ENCODE data around the gene ARAP2.

ARAP2 gene

DNA sequence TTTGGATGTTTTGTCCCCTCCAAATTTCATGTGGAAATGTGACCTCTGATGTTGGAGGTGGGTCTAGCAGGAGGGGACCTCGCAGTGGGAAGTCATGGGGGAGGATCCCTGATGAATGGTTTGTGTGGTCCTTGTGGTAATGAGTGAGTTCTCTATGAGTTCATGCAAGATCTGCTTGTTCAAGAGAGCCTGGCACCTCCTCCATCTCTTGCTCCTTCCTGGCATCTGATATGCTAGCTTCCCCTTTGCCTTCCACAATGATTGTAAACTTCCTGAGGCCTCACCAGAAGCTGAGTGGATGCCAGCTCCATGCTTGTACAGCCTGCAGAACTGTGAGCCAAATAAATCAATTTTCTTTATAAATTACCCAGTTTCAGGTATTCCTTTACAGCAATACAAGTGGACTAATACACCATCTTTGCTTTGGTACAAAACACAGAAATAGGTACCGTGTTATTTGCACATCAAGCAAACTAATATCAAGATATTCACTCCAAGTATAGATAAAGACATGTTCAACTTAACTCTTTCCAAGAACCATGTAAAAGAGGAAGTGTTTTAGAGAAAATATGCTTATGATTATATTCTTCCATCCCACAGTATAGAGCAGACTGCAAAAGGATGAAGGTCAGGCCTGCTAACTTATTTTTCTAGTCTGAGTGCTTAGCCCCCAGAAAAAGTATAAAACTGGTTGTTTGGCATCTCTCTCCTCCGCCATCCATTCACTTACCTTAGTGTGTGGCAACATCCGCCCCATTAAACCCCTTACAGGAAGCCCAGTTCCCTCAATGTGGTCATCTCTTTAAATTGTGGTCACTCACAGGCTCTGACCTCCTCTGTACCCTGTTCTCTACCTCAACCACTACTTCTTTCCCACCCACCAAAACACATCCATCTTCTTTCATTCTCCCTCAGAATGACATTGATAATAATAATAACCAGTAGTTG is 6.7 kb downstream of the ARAP2 start:
- H3K27ac ChIP-seq (ENCODE audit: low read length), result no peak overlapping the region
- H3K27me3 ChIP-seq (ENCODE audit: control insufficient read depth, insufficient read depth, low read length), result no peaks in the 10 kb centered on the region
- H3K4me3 ChIP-seq (ENCODE audit: low read length), result no peak overlapping the region
- H3K4me1 ChIP-seq (ENCODE audit: control insufficient read depth, insufficient read depth, low read length), result no peaks in the 10 kb centered on the region
- DNase-seq (ENCODE audit: low read depth, low spot score), result no peak
- H3K9me3 ChIP-seq (ENCODE audit: control insufficient read depth, insufficient read depth, low read length), result no peaks in the 10 kb centered on the region
- no peaks in the 10 kb centered on the region for H3K36me3 ChIP-seq (ENCODE audit: control insufficient read depth, insufficient read depth, low read length)
- no CpG with 5 or more reads among the region's 4 CpGs for WGBS (ENCODE audit: insufficient coverage, insufficient read length)

DNA sequence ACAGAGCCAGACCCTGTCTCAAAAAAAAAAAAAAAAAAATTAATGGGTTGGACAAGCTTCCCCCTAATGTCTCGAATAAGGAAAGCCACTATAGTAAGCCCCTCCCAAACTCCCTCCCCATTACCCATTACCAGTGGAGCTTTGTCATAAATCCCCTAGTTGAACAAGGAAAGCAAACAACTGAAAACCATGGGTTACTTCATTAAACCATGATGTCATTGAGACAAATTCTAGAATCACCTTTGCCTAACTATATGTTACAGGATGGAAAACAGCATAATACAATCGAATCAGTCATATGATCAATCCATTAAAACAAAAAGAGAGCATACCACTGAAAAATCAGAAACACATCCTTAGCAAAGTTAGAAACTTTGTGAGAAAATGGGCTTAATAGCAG is 8.2 kb downstream of the ARAP2 start:
- no peaks in the 10 kb centered on the region for H3K27me3 ChIP-seq (ENCODE audit: control insufficient read depth, insufficient read depth, low read length)
- no peak for DNase-seq (ENCODE audit: low read depth, low spot score)
- H3K9me3 ChIP-seq (ENCODE audit: control insufficient read depth, insufficient read depth, low read length), result no peaks in the 10 kb centered on the region
- no peak overlapping the region for H3K4me3 ChIP-seq (ENCODE audit: low read length)
- no peaks in the 10 kb centered on the region for H3K36me3 ChIP-seq (ENCODE audit: control insufficient read depth, insufficient read depth, low read length)
- H3K27ac ChIP-seq (ENCODE audit: low read length), result no peak overlapping the region
- H3K4me1 ChIP-seq (ENCODE audit: control insufficient read depth, insufficient read depth, low read length), result no peaks in the 10 kb centered on the region
- no CpG with 5 or more reads among the region's 2 CpGs for WGBS (ENCODE audit: insufficient coverage, insufficient read length)

DNA sequence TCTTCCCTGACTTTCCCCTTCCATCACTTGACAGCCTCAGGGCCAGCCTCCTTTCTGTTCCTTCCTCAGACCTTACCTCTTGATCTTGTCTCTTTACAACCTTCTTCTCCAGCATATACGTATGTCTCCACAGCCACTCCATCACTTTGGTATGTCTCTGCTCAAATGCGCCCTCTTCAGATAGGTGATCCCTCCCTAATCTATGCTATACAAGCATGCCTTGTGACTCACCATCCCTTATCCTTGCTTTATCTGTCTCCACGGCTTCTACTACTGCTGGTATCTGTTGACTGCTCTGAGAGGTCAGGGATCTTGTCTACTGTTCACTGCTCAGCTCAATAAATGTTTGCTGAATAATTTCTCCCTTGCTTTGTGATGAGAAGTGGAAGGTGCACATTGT is 9.0 kb downstream of the ARAP2 start:
- Histone ChIP-seq H3K36me3 (ENCODE audit: control insufficient read depth, insufficient read depth, low read length) (no peaks in the 10 kb centered on the region), H3K4me1 (ENCODE audit: control insufficient read depth, insufficient read depth, low read length) (no peaks in the 10 kb centered on the region), H3K27me3 (ENCODE audit: control insufficient read depth, insufficient read depth, low read length) (no peaks in the 10 kb centered on the region), H3K27ac (ENCODE audit: low read length) (no peak overlapping the region), H3K4me3 (ENCODE audit: low read length) (no peak overlapping the region), H3K9me3 (ENCODE audit: control insufficient read depth, insufficient read depth, low read length) (no peaks in the 10 kb centered on the region)
- WGBS (ENCODE audit: insufficient coverage, insufficient read length), result no CpG with 5 or more reads among the region's 3 CpGs
- no peak for DNase-seq (ENCODE audit: low read depth, low spot score)

DNA sequence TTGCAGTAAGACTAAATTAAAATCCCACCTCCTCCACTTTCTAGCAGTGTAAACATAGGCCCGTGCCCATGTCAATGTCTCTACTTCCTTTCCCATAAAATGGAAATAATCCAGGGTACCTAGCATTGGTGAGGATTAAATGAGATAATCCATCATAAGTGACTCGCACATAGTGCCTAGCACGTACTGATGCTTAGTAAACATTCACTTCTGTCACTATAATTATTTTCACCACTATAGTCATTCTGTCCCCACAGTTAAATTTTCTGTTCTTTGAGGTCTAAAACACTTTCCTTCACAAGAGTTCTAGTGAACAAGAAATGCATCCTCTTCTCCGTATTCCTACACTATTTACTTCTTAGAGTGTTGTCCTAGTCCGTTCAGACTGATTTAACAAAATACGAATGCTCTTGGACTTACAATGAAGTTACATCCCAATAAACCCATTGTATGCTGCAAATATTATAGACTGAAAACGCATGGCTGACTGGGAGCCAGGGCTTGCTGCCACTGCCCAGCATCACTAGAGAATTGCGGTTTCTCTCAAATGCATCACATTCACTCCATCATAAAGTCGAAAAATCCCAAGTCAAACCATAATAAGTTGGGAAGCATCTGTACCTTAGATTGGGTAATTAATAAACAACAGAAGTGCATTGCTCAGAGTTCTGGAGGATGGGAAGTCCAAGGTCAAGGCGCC is 10.6 kb downstream of the ARAP2 start:
- Histone ChIP-seq H3K36me3 (ENCODE audit: control insufficient read depth, insufficient read depth, low read length) (no peaks in the 10 kb centered on the region), H3K27me3 (ENCODE audit: control insufficient read depth, insufficient read depth, low read length) (no peaks in the 10 kb centered on the region), H3K9me3 (ENCODE audit: control insufficient read depth, insufficient read depth, low read length) (no peaks in the 10 kb centered on the region), H3K4me3 (ENCODE audit: low read length) (no peak overlapping the region), H3K27ac (ENCODE audit: low read length) (no peak overlapping the region), H3K4me1 (ENCODE audit: control insufficient read depth, insufficient read depth, low read length) (no peaks in the 10 kb centered on the region)
- no peak for DNase-seq (ENCODE audit: low read depth, low spot score)
- no CpG with 5 or more reads among the region's 10 CpGs for WGBS (ENCODE audit: insufficient coverage, insufficient read length)

DNA sequence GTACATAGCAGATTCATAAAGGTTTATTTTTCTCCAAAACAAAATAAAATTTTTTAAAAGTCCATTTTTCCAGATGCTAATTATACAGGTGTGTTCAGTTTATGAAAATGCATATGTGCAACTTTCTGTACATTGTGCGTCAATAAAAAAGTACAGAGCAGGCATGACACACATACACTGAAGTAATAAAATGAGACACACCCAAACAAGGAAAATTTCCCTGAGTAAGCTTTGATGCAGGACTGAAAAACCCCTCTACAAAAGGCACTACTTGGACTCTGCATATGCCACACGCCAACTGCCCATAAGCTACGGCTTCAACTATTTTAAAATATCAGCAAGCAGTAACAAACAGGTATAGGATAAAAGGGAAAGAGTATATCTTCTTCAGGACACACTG is 13.8 kb downstream of the ARAP2 start:
- no peak overlapping the region for H3K4me3 ChIP-seq (ENCODE audit: low read length)
- H3K9me3 ChIP-seq (ENCODE audit: control insufficient read depth, insufficient read depth, low read length), result no peaks in the 10 kb centered on the region

DNA sequence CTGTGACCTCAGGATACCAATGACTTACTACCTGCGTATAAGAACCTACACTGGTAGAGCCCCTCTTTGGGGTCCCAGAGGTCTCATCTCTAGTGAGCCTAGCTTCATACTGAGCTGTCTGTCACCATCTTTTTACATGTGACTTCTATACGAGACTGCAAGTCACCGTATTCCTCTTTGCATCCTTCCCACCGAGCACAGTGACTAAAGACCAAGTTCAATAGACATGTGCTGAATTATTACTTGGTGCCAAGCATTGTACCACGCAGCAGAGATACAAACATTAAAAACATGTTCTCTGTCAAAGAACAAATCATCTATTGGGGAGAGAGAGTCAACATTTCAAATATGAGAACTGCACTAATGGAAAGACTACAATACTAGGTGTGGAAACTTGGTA is 16.4 kb downstream of the ARAP2 start:
- whole genome bisulfite sequencing (ENCODE audit: insufficient coverage, insufficient read length), result no CpG with 5 or more reads among the region's 5 CpGs
- no peak for DNase-seq (ENCODE audit: low read depth, low spot score)
- H3K4me3 ChIP-seq (ENCODE audit: low read length), result no peak overlapping the region
- H3K9me3 ChIP-seq (ENCODE audit: control insufficient read depth, insufficient read depth, low read length), result no peaks in the 10 kb centered on the region
- H3K36me3 ChIP-seq (ENCODE audit: control insufficient read depth, insufficient read depth, low read length), result no peaks in the 10 kb centered on the region; the same call in 1 of the 2 replicates
- H3K27ac ChIP-seq (ENCODE audit: low read length), result no peak overlapping the region
- no peaks in the 10 kb centered on the region for H3K27me3 ChIP-seq (ENCODE audit: control insufficient read depth, insufficient read depth, low read length)
- no peaks in the 10 kb centered on the region for H3K4me1 ChIP-seq (ENCODE audit: control insufficient read depth, insufficient read depth, low read length)

More for the DNA sequence above, 13.8 kb downstream of the ARAP2 start:
- no peaks in the 10 kb centered on the region for H3K27me3 ChIP-seq (ENCODE audit: control insufficient read depth, insufficient read depth, low read length)
- no peak overlapping the region for H3K27ac ChIP-seq (ENCODE audit: low read length)
- no CpG with 5 or more reads among the region's 3 CpGs for WGBS (ENCODE audit: insufficient coverage, insufficient read length)
- H3K4me1 ChIP-seq (ENCODE audit: control insufficient read depth, insufficient read depth, low read length), result no peaks in the 10 kb centered on the region
- no peaks in the 10 kb centered on the region; the same call in 1 of the 2 replicates for H3K36me3 ChIP-seq (ENCODE audit: control insufficient read depth, insufficient read depth, low read length)
- no peak for DNase-seq (ENCODE audit: low read depth, low spot score)

DNA sequence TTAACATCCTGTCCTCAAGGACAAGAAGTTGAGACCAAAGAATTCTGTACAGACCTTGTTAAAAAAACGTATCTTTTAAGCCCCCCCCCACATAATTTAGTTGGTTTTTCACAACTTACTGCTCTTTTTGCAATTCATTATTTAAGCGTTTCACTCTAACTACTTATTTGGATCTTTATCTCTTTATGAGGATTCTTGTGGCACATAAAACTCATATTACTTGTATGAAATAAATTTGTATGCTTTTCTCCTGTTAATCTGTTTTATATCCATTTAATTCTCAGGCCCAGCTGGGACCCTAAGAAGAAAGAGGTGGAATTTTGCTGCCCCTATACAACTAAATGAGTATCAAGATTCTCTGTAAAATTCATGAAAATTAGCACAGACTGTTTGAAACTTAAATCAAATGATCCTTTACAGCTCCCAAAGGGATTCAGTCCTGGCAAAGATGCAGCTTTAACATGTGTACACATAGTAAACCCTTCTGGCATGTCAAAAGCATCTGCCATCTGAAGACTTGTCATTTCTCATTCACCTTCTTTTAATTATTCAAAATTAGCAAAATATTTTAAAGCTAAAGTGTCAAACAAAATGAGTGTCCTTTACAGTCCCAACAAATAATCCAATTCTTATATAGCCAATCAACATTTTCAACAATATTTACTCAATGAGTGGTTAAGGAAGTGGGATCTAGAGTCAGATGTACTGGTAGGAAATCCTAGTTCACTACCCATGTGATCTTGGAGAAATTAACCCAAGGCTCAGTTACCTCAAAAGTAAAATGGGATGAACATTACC is 17.7 kb downstream of the ARAP2 start:
- Histone ChIP-seq H3K27me3 (ENCODE audit: control insufficient read depth, insufficient read depth, low read length) (no peaks in the 10 kb centered on the region), H3K36me3 (ENCODE audit: control insufficient read depth, insufficient read depth, low read length) (no peaks in the 10 kb centered on the region; the same call in 1 of the 2 replicates), H3K27ac (ENCODE audit: low read length) (no peak overlapping the region), H3K9me3 (ENCODE audit: control insufficient read depth, insufficient read depth, low read length) (no peaks in the 10 kb centered on the region), H3K4me3 (ENCODE audit: low read length) (no peak overlapping the region), H3K4me1 (ENCODE audit: control insufficient read depth, insufficient read depth, low read length) (no peaks in the 10 kb centered on the region)
- DNase-seq (ENCODE audit: low read depth, low spot score), result no peak
- WGBS (ENCODE audit: insufficient coverage, insufficient read length), result no CpG with 5 or more reads among the region's 2 CpGs

DNA sequence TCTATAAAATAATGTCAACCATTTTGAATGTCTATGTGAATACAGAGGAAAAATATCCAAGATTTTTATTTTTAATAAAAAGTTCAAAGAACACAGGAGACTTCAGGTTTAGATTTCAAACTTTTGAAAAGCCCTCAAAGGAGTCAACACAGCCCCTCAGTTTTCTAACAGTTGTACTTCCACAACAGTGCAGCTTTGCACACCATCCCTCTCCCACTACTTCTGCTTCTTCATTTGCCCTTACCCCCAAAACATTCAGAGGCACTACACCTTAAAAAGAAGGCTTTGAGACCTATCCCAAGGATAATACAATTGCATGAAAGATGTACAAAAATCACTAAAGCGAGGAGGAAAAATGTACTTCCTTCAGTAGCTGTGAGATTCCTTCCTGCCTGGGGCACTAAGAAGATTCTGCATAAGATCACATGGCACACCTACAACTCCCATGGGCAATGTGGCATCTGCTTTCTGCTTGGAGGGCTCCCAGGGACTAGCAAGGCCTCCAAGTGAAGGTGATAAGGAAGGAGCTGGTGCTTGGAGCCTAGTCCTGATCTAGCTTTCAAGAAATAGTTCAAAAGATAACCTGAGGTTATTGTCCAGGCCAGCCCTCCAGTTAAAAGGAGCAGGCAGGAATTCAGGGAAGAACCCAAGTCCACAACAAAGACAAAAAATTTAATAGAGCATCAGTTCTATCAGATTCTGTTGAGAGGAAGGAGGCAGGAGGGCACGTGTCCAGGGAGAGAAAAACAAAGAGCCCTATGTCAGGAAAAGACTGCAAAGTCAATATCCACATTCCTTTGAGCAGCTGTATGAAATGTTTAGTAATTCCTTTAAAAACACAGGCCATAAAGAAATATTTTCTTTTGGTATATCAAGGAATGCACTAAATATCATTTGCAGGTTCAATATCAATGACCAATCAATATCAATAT is 19.1 kb downstream of the ARAP2 start:
- H3K4me3 ChIP-seq (ENCODE audit: low read length), result no peak overlapping the region
- H3K27ac ChIP-seq (ENCODE audit: low read length), result no peak overlapping the region
- H3K27me3 ChIP-seq (ENCODE audit: control insufficient read depth, insufficient read depth, low read length), result no peaks in the 10 kb centered on the region
- H3K36me3 ChIP-seq (ENCODE audit: control insufficient read depth, insufficient read depth, low read length), result no peaks in the 10 kb centered on the region; the same call in 1 of the 2 replicates
- no peaks in the 10 kb centered on the region for H3K4me1 ChIP-seq (ENCODE audit: control insufficient read depth, insufficient read depth, low read length)
- no peak for DNase-seq (ENCODE audit: low read depth, low spot score)
- H3K9me3 ChIP-seq (ENCODE audit: control insufficient read depth, insufficient read depth, low read length), result no peaks in the 10 kb centered on the region
- no CpG with 5 or more reads among the region's 2 CpGs for WGBS (ENCODE audit: insufficient coverage, insufficient read length)

DNA sequence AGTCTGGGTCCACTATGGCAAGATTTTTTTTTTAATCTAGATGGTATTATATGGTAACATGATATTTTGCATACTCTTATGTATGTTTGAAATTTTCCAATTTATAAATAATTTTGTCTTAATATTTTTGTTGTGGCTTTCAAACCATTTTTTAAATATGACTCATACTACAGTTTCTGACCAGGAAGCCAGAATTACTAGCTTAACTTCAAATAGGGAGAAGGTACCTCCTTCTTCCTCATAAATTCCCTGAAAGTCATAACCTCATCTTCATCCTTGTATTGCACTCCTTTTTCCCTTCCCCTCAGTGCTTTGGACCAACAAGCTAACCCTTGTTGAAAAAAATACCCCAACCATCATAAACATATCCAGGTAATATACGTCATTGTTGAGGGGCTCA is 21.6 kb downstream of the ARAP2 start:
- no peak overlapping the region for H3K27ac ChIP-seq (ENCODE audit: low read length)
- H3K27me3 ChIP-seq (ENCODE audit: control insufficient read depth, insufficient read depth, low read length), result no peaks in the 10 kb centered on the region
- no peak overlapping the region for H3K4me3 ChIP-seq (ENCODE audit: low read length)
- no CpG with 5 or more reads among the region's 1 CpG for WGBS (ENCODE audit: insufficient coverage, insufficient read length)
- H3K4me1 ChIP-seq (ENCODE audit: control insufficient read depth, insufficient read depth, low read length), result no peaks in the 10 kb centered on the region
- no peaks in the 10 kb centered on the region for H3K9me3 ChIP-seq (ENCODE audit: control insufficient read depth, insufficient read depth, low read length)
- no peaks in the 10 kb centered on the region for H3K36me3 ChIP-seq (ENCODE audit: control insufficient read depth, insufficient read depth, low read length)
- DNase-seq (ENCODE audit: low read depth, low spot score), result no peak
